ENCODE data around the gene FGF1. TPM values are rescaled to one million over a fixed set of nuclear protein-coding genes. Genes with fewer than 3 reads are reported as not detected.

The FGF1 gene
- total RNA-seq, 6 experiments from 2014 or later = 0.12 to 0.56 (median 0.42) TPM; not detected in 1

- Histone ChIP-seq H3K27ac (no peak overlapping the region), H3K9me3 (no peaks in the 10 kb centered on the region), H3K4me1 (peaks cover 0 to 3% (median 0%) of the 10 kb centered on the region in 4 donors), H3K27me3 (no peaks in the 10 kb centered on the region), H3K36me3 (no peaks in the 10 kb centered on the region), H3K4me3 (no peak overlapping the region)
- TF ChIP-seq POLR2A (IDR thresholded peaks at IDR 0.05) = no peak
- peak; percentile 95 to 98 (median 96) for TF ChIP-seq CTCF (IDR thresholded peaks at IDR 0.05)
- DNase-seq (peak; percentile 76 to 85 (median 77)), ATAC-seq (peak; percentile 98 to 99 (median 98))
- WGBS (ENCODE audit: insufficient coverage, low coverage, low lambda C conversion rate, missing lambda C conversion rate) = 0% methylated on average over 1 of the region's 3 CpGs
- intact Hi-C loops (cut with DNase I) = loop anchor here in 1 of 2 donors (5.0 kb wide), 1 partner anchor 37 kb away; no protein-coding TSS in a partner anchor
Measured at GRCh38 chr5:142699184-142699720, 13.4 kb upstream of the FGF1 start.

GRCh38 chr5:142698447-142699183, 12.7 kb upstream of the FGF1 start:
- Histone ChIP-seq H3K27me3 (no peaks in the 10 kb centered on the region), H3K9me3 (no peaks in the 10 kb centered on the region), H3K27ac (peak overlapping the region in 2 of 3 donors; percentile 13 to 26), H3K4me3 (no peak overlapping the region), H3K36me3 (no peaks in the 10 kb centered on the region), H3K4me1 (peaks cover 0 to 3% (median 0%) of the 10 kb centered on the region in 4 donors)
- TF ChIP-seq POLR2A (IDR thresholded peaks at IDR 0.05) = no peak
- 36% methylated on average over 7 of the region's 9 CpGs for WGBS (ENCODE audit: insufficient coverage, low coverage, low lambda C conversion rate, missing lambda C conversion rate)
- ATAC-seq (no peak), DNase-seq (no peak)
- intact Hi-C loops (cut with DNase I) = loop anchor here in 1 of 2 donors (5.0 kb wide), 1 partner anchor 36 kb away; no protein-coding TSS in a partner anchor

GRCh38 chr5:142697356-142698255, 11.7 kb upstream of the FGF1 start:
- no peak overlapping the region for H3K4me3 ChIP-seq
- H3K4me1 ChIP-seq = peaks cover 0 to 3% (median 0%) of the 10 kb centered on the region in 4 donors
- intact Hi-C loops (cut with DNase I) = loop anchor here in 1 of 2 donors (5.0 kb wide), 1 partner anchor 35 kb away; no protein-coding TSS in a partner anchor
- no peaks in the 10 kb centered on the region for H3K9me3 ChIP-seq
- peak in 1 of 3 donors; percentile 34 for DNase-seq
- no peaks in the 10 kb centered on the region for H3K36me3 ChIP-seq
- 30% methylated on average over 4 of the region's 8 CpGs for WGBS (ENCODE audit: insufficient coverage, low coverage, low lambda C conversion rate, missing lambda C conversion rate)
- TF ChIP-seq CTCF (IDR thresholded peaks at IDR 0.05) = no peak
- no peak for TF ChIP-seq POLR2A (IDR thresholded peaks at IDR 0.05)
- ATAC-seq = peak; percentile 29 to 67 (median 33)
- no peaks in the 10 kb centered on the region for H3K27me3 ChIP-seq
- peak overlapping the region in 1 of 3 donors; percentile 26 for H3K27ac ChIP-seq

- TF ChIP-seq POLR2A (IDR thresholded peaks at IDR 0.05) (no peak), CTCF (IDR thresholded peaks at IDR 0.05) (no peak)
- 77% methylated on average over 3 of the region's 3 CpGs for WGBS (ENCODE audit: insufficient coverage, low coverage, low lambda C conversion rate, missing lambda C conversion rate)
- H3K27me3 ChIP-seq = no peaks in the 10 kb centered on the region
- peaks cover 0 to 3% (median 0%) of the 10 kb centered on the region in 4 donors for H3K4me1 ChIP-seq
- no peaks in the 10 kb centered on the region for H3K36me3 ChIP-seq
- no peaks in the 10 kb centered on the region for H3K9me3 ChIP-seq
- intact Hi-C loops (cut with DNase I) = loop anchor here in 1 of 2 donors (5.0 kb wide), 1 partner anchor 34 kb away; no protein-coding TSS in a partner anchor
- no peak overlapping the region for H3K27ac ChIP-seq
- H3K4me3 ChIP-seq = no peak overlapping the region
- ATAC-seq = no peak
- DNase-seq = no peak
Measured at GRCh38 chr5:142696379-142696778, 10.5 kb upstream of the FGF1 start.
